HG02798 (cell line): ENCODE results near the gene SATB1.

Source experiments
- ATAC-seq: cut with Tn5 transposase; IDR thresholded peaks from one replicate; pipeline ENCODE4 v1.9.1; 2021; ENCODE audit warnings: mild to moderate bottlenecking; ENCODE audit not compliant: unreplicated experiment, poor library complexity

SATB1 gene

GRCh38 chr3:18300916-18301315, 124.2 kb downstream of the SATB1 start:
- ATAC-seq: no peak

- no peak for ATAC-seq
These were observed 128.0 kb downstream of the SATB1 start for GRCh38 chr3:18297126-18297525.
